HG03439 (cell line): ENCODE data around the gene METRNL.

Experiments used
- ATAC-seq: cut with Tn5 transposase; IDR thresholded peaks from one replicate; pipeline ENCODE4 v1.9.1; 2021; ENCODE audit warnings: mild to moderate bottlenecking, moderate library complexity; ENCODE audit not compliant: unreplicated experiment

The METRNL gene

GRCh38 chr17:83103943-83104311, 24.5 kb downstream of the METRNL start:
- no peak for ATAC-seq

DNA sequence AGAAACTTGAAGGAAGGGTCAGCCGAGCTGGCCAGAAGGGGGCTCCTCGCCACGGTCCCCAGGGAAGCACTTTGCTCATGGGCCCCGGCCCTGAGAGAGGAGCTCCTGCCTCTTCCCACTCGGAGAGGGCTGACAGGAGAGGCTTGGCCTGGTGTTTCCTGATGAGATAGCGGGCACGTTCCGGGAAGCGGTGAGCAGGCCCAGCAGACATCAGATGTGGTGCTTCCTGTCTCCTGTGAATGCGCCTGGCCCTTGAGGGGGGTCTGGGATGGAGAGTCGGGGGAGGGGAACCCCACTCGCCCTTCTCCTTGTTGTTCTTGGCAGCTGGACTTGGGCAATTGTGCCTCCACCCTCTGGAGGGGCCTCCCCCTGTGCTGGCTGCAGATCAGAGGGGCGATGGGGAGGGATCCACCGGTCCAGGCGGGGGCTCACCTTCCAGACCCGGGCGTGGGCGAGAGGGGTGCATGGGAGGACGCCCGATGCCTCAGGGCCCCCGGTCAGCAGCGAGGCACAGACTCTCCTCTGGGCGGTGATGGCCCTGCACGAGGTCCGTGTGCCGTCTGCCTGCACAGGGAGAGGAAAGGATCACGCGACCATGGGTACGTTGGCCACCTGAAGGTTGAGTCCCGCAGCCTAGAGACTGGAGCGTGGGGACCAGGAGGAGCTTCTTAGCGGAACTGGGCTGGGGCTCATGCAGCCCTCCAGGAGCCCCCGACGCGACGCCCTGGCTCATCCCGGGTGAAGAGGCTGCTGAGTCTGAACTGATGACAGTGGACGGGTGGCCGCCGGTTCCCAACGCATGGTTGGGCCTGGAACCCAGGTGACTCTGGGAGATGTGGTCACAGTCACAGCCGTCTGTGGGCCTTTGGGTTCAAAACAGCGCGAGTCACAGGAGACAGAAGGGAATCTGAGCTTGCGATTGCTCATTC, 25.4 kb downstream of the METRNL start:
- ATAC-seq = no peak

DNA sequence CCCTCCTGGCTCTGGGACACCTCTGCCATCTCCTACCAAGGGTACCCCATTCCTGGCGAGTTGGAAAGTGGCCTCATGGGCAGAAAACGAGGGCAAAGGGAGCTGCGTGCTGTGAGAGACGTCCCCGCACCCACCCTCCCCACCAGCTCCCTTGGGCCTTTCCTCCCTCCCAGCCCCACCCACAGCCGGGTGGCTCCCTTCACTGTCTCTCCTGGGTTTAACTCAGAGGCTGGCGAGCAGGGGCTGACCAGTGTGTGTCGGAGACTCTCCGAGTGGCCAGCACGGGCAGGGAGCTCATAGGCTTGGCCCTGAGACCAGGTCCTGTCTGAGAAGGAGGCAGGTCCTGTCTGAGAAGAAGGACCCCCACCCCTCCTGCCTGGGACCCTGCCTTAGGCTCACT, 26.1 kb downstream of the METRNL start:
- no peak for ATAC-seq

DNA sequence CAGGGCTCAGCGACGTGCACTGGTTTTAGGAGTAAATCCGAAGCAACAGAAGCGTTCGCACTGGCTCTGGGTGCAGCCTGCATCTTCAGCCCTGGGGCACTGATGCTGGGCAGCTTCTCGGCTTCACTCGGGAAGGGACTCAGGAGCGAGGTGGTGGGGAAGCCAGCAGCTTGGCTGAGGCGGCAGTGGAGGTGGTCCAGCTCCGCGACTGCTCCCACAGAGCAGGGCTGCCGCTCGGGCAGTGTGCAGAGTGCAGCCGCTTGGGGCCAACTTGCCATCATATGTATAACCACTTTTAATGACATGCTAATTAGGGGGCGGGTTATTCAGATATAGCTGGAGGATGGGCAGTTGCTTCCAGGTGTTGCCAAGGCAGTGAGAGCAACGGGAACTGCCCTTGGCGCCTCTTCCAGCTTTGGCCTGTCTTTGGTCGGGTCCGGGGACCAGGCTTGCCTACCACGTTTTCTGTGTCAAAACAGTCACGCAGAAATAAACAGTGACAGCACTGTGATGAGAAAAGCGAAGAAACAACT, 26.7 kb downstream of the METRNL start:
- ATAC-seq = no peak

GRCh38 chr17:83106913-83107655, 27.7 kb downstream of the METRNL start:
- ATAC-seq = no peak

GRCh38 chr17:83107656-83108048, 28.2 kb downstream of the METRNL start:
- ATAC-seq = no peak

GRCh38 chr17:83108709-83109108, 29.3 kb downstream of the METRNL start:
- ATAC-seq = no peak

GRCh38 chr17:83109386-83109785, 30.0 kb downstream of the METRNL start:
- no peak for ATAC-seq

DNA sequence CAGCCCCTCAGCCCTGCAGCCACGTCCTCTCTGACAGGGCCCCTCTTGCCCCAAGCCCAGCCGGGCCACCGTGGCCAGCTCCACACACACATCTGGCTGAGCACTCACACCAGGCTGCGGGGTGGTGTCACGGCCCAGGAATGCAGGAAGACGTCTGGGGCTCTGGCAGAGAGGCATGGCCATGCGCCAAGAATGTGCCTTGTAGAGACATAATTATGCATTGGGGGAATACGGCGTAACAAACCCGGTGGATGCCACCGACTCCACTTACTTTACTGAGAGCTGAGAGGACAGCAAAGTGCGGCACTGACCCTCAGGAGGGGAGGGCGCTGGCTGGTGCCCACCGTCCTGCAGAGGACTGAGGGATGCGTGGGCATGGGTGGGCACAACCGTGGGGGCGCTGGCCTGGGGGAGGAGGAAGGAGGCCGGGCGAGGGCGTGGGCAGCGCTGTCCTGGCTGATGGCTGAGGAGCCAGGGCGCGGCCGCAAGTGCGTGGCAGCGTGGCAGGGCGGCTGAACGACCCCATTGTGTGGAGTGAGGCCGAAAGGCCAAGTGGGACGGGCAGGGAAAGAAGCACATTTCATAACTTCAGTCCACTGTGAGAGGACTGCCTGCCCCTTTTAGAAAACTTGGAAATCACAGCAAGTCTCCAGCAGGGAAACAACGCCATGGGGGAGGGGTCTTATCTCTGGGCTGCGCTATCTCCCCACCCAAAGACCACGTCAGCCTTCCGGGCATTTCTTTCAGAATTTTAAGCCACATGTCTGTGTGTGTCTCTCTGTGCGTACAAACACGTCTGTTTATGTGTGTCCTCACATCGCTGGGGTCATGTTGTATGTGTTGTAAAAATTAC, 30.6 kb downstream of the METRNL start:
- no peak for ATAC-seq

DNA sequence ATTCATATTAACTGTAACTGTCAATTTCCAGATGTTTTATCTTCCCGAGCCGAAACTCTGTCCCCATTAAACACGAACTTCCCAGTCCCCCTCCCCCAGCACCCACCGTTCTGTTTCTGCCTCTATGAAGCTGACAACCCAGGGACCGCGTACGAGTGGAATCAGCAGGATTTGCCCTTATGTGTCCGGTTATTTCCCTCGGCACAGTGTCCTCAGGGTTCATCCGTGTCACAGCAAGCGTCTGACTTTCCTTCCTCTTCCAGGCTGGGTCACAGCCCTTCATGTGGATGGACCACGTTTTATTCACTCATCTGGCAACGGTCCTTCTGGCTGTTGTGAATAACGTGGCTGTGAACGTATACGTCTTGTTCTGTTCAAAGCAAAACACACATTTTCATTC, 31.3 kb downstream of the METRNL start:
- ATAC-seq = no peak

DNA sequence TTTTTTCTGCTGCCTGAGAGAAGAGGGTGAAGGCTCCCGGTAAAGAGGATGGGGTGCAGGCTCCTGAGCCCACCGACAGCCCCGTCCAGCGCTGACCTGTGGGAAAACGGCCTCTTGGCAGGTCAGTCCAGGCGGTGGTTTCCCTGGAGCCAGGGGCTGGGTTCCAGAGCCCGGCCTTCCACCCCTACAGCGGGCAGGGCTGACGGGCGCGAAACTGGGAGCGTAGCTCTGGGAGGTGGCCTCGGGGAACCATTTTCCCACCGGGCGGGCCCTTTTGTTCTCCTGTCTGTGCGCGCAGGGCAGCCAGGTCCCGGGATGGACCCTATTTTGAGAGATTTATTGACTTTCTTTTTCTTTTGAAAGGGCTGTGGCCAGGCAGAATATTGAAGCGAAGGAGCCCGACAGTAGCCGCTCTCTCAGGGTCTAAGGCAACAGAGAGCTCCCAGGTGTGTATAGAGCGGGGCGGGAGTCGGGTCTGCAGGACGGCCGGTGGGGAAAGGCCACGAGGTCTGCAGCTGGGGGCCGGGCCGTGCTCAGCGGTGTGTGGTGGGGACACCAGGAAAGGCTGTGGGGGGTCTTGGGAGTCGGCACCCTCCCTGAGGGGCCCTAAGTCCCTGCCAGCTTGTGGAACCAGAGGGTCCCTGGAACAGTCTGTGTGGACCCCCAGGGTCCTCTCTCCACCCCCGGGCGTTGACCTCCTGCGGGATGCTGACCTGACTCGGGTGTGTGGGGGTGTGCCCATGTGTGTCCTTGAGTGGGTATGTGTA, 32.3 kb downstream of the METRNL start:
- no peak for ATAC-seq

- no peak for ATAC-seq
Measured at GRCh38 chr17:83113381-83113780, 34.0 kb downstream of the METRNL start.

DNA sequence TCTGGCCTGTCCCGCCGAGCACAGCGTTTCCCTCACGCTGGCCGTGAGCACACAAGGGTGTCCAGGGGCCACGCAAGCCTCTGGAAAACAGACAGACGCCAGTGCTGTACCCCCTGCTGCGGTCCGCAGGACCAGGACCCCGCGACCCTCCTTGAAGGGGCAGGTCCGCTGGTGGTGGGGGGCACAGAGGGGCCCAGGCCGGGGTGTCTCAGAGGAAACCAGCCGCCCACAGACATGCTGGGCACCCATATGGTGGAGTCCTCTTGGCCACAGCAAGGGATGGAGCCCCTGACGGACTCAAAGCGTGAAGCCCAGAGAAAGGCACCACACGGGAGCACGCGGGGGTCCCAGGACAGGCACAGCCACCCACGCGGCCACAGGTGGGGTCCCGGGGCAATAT, 34.4 kb downstream of the METRNL start:
- ATAC-seq = no peak

GRCh38 chr17:83114706-83115105, 35.3 kb downstream of the METRNL start:
- no peak for ATAC-seq

GRCh38 chr17:83115202-83115651, 35.8 kb downstream of the METRNL start:
- no peak for ATAC-seq

DNA sequence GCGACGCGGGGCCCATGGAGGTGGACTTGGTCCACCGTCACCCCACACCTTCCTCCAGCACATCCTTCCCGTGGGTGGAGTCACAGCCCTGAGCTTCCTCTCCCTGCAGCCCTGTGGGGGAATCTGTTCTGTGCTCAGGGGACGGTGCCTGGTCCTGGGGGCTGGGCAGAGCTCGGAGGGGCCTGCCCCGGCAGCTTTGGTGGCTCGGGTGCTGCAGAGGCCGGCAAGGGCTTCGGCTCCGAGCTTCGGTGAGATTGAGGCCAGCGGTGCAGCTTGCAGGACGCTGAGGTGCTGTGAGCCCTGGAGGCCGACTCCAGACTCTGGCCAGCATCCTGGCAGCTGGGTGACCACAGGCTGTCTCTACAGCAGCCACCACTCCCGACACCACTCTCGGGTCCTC, 36.4 kb downstream of the METRNL start:
- ATAC-seq = no peak

DNA sequence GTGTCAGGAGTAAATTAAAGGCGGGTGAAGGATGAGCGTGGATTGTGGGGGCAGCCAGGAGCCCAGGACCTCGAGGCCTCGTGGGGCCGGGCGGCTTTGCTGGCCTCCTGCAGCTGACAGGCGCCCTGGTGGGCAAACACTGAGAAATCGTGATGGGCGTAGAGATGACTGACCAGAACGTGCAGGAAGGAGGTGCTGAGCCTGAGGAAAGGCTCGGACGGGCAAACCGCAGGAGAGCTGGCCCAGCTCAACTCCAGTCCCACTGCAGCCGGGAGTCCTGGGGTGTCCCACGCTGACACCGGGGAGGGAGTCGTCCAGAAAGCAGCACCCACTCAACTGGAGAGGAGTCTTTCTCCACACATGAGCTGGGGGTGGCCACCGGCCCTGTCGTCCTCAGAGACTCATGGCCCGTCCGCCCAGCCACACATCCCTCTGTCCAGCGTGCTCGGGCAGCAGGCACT, 36.9 kb downstream of the METRNL start:
- ATAC-seq = no peak

DNA sequence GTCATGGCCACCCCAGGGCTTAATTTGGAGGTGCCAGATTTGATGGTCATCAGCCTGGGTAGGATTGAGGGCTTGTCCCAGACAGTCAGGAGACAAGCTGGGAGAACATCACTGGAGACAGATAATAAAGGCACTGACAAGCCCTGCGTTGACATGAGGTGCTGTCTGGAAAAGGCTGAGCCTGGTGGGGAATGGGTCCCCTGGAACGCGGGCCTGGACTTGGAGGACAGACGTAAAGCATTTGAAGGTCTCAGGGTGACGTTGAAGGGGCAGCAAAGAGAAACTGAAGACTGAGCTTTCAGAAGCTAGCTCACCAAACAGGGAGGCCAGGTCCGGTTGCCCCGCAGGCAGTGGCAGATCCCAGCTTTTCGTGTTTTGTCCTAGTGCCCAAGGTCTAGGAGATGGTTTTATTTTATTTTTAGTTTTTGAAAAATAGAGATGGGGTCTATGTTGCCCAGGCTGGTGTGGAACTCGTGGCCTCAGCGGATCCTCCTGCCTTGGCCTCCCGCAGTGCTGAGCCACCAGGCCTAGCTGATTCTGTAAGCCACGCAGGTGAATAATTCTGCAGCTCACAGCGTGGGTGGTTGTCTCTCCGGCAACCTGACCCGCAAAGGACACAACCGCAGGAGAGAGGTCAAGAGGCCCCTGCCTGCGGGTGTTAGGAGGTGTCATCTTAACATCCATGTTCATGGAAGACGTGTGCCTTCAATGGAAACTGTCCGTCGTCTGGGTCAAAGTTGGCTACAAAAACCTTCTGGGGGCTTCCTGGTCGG, 37.6 kb downstream of the METRNL start:
- ATAC-seq = no peak

DNA sequence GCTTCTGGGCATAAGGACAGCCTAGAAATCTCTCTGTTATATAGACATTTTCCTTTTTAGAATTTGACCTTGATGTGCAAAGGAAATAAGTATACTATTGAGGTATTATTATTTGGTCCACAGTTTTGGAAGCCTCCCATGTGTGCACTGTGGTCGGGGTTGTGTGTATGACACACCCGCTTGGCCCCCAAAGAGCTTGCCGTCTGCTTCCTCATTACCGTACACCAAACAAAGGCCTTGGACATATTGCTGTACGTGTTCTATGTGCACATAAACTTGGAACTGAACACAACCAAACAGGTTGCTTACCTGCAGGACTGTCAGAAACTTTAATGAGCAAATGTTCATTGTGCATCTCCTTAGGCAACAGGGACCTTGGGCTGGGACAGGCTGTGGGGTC, 38.2 kb downstream of the METRNL start:
- no peak for ATAC-seq
